CD4-positive, alpha-beta T cell treated with Interleukin-17A for 4 hours (primary cell): Measurements from ENCODE around the gene ZNF592.

Source experiments
- DNase-seq: peaks from one replicate; pipeline ENCODE4 v3.0.0-alpha.2; 2020; ENCODE audit warnings: mixed read lengths

ZNF592 gene

GRCh38 chr15:84782346-84782745, 34.0 kb downstream of the ZNF592 start:
- DNase-seq, result no peak

GRCh38 chr15:84783493-84784251, 35.3 kb downstream of the ZNF592 start:
- DNase-seq, result no peak

- no peak for DNase-seq
Observed at GRCh38 chr15:84784262-84784661, 35.9 kb downstream of the ZNF592 start.

GRCh38 chr15:84785053-84785452, 36.7 kb downstream of the ZNF592 start:
- no peak for DNase-seq

- no peak for DNase-seq
Observed at GRCh38 chr15:84788500-84788899, 40.1 kb downstream of the ZNF592 start.

GRCh38 chr15:84789762-84790161, 41.4 kb downstream of the ZNF592 start:
- no peak for DNase-seq

GRCh38 chr15:84790676-84791075, 42.3 kb downstream of the ZNF592 start:
- DNase-seq, result no peak

GRCh38 chr15:84791763-84792162, 43.4 kb downstream of the ZNF592 start:
- DNase-seq, result no peak

GRCh38 chr15:84793431-84794161, 45.2 kb downstream of the ZNF592 start:
- no peak for DNase-seq

GRCh38 chr15:84794162-84794547, 45.8 kb downstream of the ZNF592 start:
- DNase-seq, result no peak

GRCh38 chr15:84795186-84795585, 46.8 kb downstream of the ZNF592 start:
- DNase-seq, result no peak

GRCh38 chr15:84797212-84797611, 48.8 kb downstream of the ZNF592 start:
- no peak for DNase-seq

- DNase-seq, result no peak
Observed at GRCh38 chr15:84797801-84798200, 49.4 kb downstream of the ZNF592 start.

- no peak for DNase-seq
Observed at GRCh38 chr15:84798436-84798946, 50.1 kb downstream of the ZNF592 start.

GRCh38 chr15:84799511-84800187, 51.3 kb downstream of the ZNF592 start:
- DNase-seq, result no peak

GRCh38 chr15:84800365-84800806, 52.0 kb downstream of the ZNF592 start:
- DNase-seq, result no peak

- no peak for DNase-seq
Observed at GRCh38 chr15:84804005-84804900, 55.9 kb downstream of the ZNF592 start.

- no peak for DNase-seq
Observed at GRCh38 chr15:84805221-84805620, 56.8 kb downstream of the ZNF592 start.

GRCh38 chr15:84807228-84807627, 58.8 kb downstream of the ZNF592 start:
- no peak for DNase-seq

- DNase-seq, result no peak
Observed at GRCh38 chr15:84810073-84810840, 61.9 kb downstream of the ZNF592 start.

GRCh38 chr15:84811151-84811550, 62.8 kb downstream of the ZNF592 start:
- DNase-seq, result no peak

GRCh38 chr15:84811828-84812227, 63.4 kb downstream of the ZNF592 start:
- no peak for DNase-seq
